Hepatocyte (in vitro differentiated cells): Measurements from ENCODE around the gene FBXO46.

Experiments used
- EZH2 ChIP-seq: fragments of 200-600 bp; sonication (generic); IDR thresholded peaks from 2 replicates; pipeline ENCODE4 v1.6.1; 2016; ENCODE audit warnings: antibody characterized with exemption, mild to moderate bottlenecking, borderline replicate concordance
- EZH2phosphoT487 ChIP-seq: fragments of 200-600 bp; sonication (generic); IDR thresholded peaks from one replicate; pipeline ENCODE4 v1.6.1; 2018; ENCODE audit warnings: antibody characterized with exemption, mild to moderate bottlenecking, low read depth, moderate library complexity; ENCODE audit not compliant: unreplicated experiment, severe bottlenecking
- TF ChIP-seq, protein P1 (sequence below): fragments of 200-600 bp; sonication (generic); IDR thresholded peaks from 2 replicates; pipeline ENCODE4 v1.5.1; 2016; ENCODE audit warnings: antibody characterized with exemption, mild to moderate bottlenecking; ENCODE audit not compliant: poor library complexity

DNA sequence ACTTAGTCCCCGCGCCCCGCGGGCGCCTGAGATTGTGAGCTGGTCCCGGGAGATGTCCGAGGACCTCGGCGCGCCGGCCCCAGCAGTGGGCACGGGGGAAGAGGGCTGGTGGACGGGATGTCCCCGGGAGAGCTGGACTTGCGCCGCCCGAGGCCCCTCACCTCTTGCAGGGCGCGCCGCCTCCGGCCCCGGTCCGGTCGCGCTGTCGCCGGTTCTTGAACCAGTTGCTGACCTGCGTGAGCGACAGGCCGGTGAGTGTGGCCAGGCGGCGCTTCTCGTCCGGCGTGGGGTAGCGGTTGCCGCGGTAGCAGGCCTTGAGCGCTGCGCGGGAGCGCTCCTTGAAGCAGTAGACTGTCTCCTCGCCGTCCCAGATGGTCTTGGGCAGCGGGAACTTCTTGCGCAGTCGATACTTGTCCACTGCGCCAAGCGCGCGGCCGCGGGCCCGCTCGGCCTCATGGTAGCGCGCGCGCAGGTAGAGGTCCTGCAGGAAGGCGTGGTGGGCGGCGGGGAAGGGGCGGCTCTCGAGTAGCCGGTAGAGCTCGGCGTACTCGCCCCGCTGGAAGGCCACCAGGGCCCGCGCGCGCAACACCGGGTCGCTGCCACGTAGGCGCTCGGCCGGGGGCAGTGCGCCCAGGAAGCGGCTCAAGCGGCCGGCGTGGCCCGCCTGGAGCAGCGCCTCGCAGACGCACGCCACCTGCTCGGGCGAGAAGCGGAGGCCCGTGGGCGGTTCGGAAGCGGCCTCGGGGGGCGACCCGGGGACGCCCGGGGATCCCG lies 37.4 kb upstream of the FBXO46 start:
- TF ChIP-seq, protein P1, sequence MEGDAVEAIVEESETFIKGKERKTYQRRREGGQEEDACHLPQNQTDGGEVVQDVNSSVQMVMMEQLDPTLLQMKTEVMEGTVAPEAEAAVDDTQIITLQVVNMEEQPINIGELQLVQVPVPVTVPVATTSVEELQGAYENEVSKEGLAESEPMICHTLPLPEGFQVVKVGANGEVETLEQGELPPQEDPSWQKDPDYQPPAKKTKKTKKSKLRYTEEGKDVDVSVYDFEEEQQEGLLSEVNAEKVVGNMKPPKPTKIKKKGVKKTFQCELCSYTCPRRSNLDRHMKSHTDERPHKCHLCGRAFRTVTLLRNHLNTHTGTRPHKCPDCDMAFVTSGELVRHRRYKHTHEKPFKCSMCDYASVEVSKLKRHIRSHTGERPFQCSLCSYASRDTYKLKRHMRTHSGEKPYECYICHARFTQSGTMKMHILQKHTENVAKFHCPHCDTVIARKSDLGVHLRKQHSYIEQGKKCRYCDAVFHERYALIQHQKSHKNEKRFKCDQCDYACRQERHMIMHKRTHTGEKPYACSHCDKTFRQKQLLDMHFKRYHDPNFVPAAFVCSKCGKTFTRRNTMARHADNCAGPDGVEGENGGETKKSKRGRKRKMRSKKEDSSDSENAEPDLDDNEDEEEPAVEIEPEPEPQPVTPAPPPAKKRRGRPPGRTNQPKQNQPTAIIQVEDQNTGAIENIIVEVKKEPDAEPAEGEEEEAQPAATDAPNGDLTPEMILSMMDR: no peak
- no peak for TF ChIP-seq EZH2
- TF ChIP-seq EZH2phosphoT487: no peak
